HG02759 (cell line): Measurements from ENCODE around the gene JPT2.
A peak's percentile ranks its signal among the peaks of the same experiment; 100 is the strongest.
"Not testable (repeated sequence)": the region's sequence is repeated elsewhere in the genome, so short reads cannot be mapped to it uniquely, and the experiment has no call there.

Source experiments
- ATAC-seq: cut with Tn5 transposase; IDR thresholded peaks from one replicate; pipeline ENCODE4 v1.9.1; 2021; ENCODE audit warnings: mild to moderate bottlenecking, moderate library complexity; ENCODE audit not compliant: unreplicated experiment

JPT2 gene

GRCh38 chr16:1705688-1706385, 27.8 kb downstream of the JPT2 start, which contains the start of gene MAPK8IP3:
TSS of gene MAPK8IP3 (plus strand) at chr16:1706195. CDS start at chr16:1706340, 145 bp downstream.
- peak; percentile 87 for ATAC-seq

GRCh38 chr16:1706386-1707192, 28.5 kb downstream of the JPT2 start:
- ATAC-seq: peak; percentile 29

GRCh38 chr16:1707193-1707790, 29.2 kb downstream of the JPT2 start:
- ATAC-seq: no peak

- no peak for ATAC-seq
Measured at GRCh38 chr16:1708083-1708767, 30.1 kb downstream of the JPT2 start.

GRCh38 chr16:1708768-1709180, 30.7 kb downstream of the JPT2 start:
- no peak for ATAC-seq

- no peak for ATAC-seq
Measured at GRCh38 chr16:1709356-1709755, 31.3 kb downstream of the JPT2 start.

GRCh38 chr16:1710811-1711507, 32.9 kb downstream of the JPT2 start:
- no peak for ATAC-seq

- ATAC-seq: no peak
Measured at GRCh38 chr16:1712791-1713261, 34.7 kb downstream of the JPT2 start.

GRCh38 chr16:1713331-1713730, 35.3 kb downstream of the JPT2 start:
- ATAC-seq: no peak

GRCh38 chr16:1713933-1714332, 35.9 kb downstream of the JPT2 start:
- peak; percentile 55 for ATAC-seq

GRCh38 chr16:1715220-1715619, 37.1 kb downstream of the JPT2 start:
- ATAC-seq: no peak

GRCh38 chr16:1718236-1718635, 40.2 kb downstream of the JPT2 start:
- not testable (repeated sequence) for ATAC-seq

GRCh38 chr16:1719559-1720229, 41.6 kb downstream of the JPT2 start:
- ATAC-seq: not testable (repeated sequence)

- no peak for ATAC-seq
Measured at GRCh38 chr16:1721372-1721771, 43.3 kb downstream of the JPT2 start.

- ATAC-seq: no peak
Measured at GRCh38 chr16:1723450-1724147, 45.5 kb downstream of the JPT2 start.

- ATAC-seq: no peak
Measured at GRCh38 chr16:1724491-1724890, 46.4 kb downstream of the JPT2 start.

GRCh38 chr16:1726661-1727502, 48.8 kb downstream of the JPT2 start:
- ATAC-seq: no peak
